ENCODE results near the gene FBXW7.

- TF ChIP-seq POLR2A (IDR thresholded peaks at IDR 0.05) (no peak), CTCF (IDR thresholded peaks at IDR 0.05) (no peak)
These were observed 33.9 kb downstream of the FBXW7 start for GRCh38 chr4:152501846-152502536.

Data from breast epithelium (tissue), 3 donors.